ENCODE results near the gene FUOM. TPM values are rescaled to one million over a fixed set of nuclear protein-coding genes. Genes with fewer than 3 reads are reported as not detected.
"Not testable (repeated sequence)": the region's sequence is repeated elsewhere in the genome, so short reads cannot be mapped to it uniquely, and the experiment has no call there.

Gene FUOM
- total RNA-seq, 1 donor from 2014 or later = 38.5 TPM

- Histone ChIP-seq H3K36me3 (no peaks in the 10 kb centered on the region), H3K4me1 (peaks cover 4 to 10% of the 10 kb centered on the region in 2 donors), H3K4me3 (peak within 1 kb of the TSS; percentile 87 to 98), H3K27me3 (no peaks in the 10 kb centered on the region), H3K9me3 (no peaks in the 10 kb centered on the region), H3K27ac (peak within 1 kb of the TSS; percentile 61 to 82)
- intact Hi-C loops (cut with DNase I) = loop anchor here (1.0 to 10.0 kb wide), 5 partner anchors 15 to 1477 kb away; partner anchors contain the start of genes LRRC27, MTG1, PPP2R2D and STK32C
- DNase-seq (ENCODE audit: low spot score in 2 of 2) = peak in 1 of 2 donors; percentile 80
- TF ChIP-seq CTCF (IDR thresholded peaks at IDR 0.05) = no peak
These were observed 21.5 kb upstream of the FUOM start, which contains the start of gene PAOX for GRCh38 chr10:133379152-133379800. Gene PAOX (plus strand): TSS chr10:133379262. CDS start chr10:133379317, 55 bp downstream.

- peak overlapping the region; percentile 61 to 82 for H3K27ac ChIP-seq
- no peaks in the 10 kb centered on the region for H3K36me3 ChIP-seq
- H3K27me3 ChIP-seq = no peaks in the 10 kb centered on the region
- no peaks in the 10 kb centered on the region for H3K9me3 ChIP-seq
- no peak for TF ChIP-seq CTCF (IDR thresholded peaks at IDR 0.05)
- intact Hi-C loops (cut with DNase I) = loop anchor here (1.0 to 10.0 kb wide), 5 partner anchors 16 to 1476 kb away; partner anchors contain the start of genes LRRC27, MTG1, PPP2R2D and STK32C
- DNase-seq (ENCODE audit: low spot score in 2 of 2) = peak in 1 of 2 donors; percentile 79
- peak overlapping the region; percentile 87 to 98 for H3K4me3 ChIP-seq
- H3K4me1 ChIP-seq = peaks cover 4 to 13% of the 10 kb centered on the region in 2 donors
These were observed 20.7 kb upstream of the FUOM start for GRCh38 chr10:133378251-133379096.

GRCh38 chr10:133377818-133378250 lies 20.0 kb upstream of the FUOM start:
- TF ChIP-seq CTCF (IDR thresholded peaks at IDR 0.05) = no peak
- no peak for DNase-seq (ENCODE audit: low spot score in 2 of 2)
- H3K27ac ChIP-seq = peak overlapping the region; percentile 61 to 82
- peaks cover 4 to 13% of the 10 kb centered on the region in 2 donors for H3K4me1 ChIP-seq
- no peaks in the 10 kb centered on the region for H3K9me3 ChIP-seq
- H3K27me3 ChIP-seq = no peaks in the 10 kb centered on the region
- intact Hi-C loops (cut with DNase I) = loop anchor here (2.0 to 10.0 kb wide), 4 partner anchors 116 to 1476 kb away; partner anchors contain the start of genes LRRC27, PPP2R2D and STK32C
- H3K36me3 ChIP-seq = no peaks in the 10 kb centered on the region
- H3K4me3 ChIP-seq = peak overlapping the region; percentile 87 to 98

GRCh38 chr10:133377025-133377817 lies 19.4 kb upstream of the FUOM start:
- intact Hi-C loops (cut with DNase I) = loop anchor here (5.0 to 10.0 kb wide), 3 partner anchors 115 to 1475 kb away; partner anchors contain the start of genes PPP2R2D and STK32C
- Histone ChIP-seq H3K9me3 (no peaks in the 10 kb centered on the region), H3K4me1 (peaks cover 4 to 18% of the 10 kb centered on the region in 2 donors), H3K27ac (peak overlapping the region in 1 of 2 donors; percentile 61), H3K4me3 (no peak overlapping the region), H3K27me3 (no peaks in the 10 kb centered on the region), H3K36me3 (no peaks in the 10 kb centered on the region)
- DNase-seq (ENCODE audit: low spot score in 2 of 2) = no peak
- no peak for TF ChIP-seq CTCF (IDR thresholded peaks at IDR 0.05)

- not testable (repeated sequence) for H3K4me3 ChIP-seq; H3K9me3 ChIP-seq; DNase-seq (ENCODE audit: low spot score in 2 of 2); H3K27ac ChIP-seq; H3K27me3 ChIP-seq; H3K36me3 ChIP-seq
- H3K4me1 ChIP-seq = peaks cover 4 to 18% of the 10 kb centered on the region in 2 donors
- intact Hi-C loops (cut with DNase I) = loop anchor here (5.0 to 10.0 kb wide), 3 partner anchors 114 to 1474 kb away; partner anchors contain the start of genes PPP2R2D and STK32C
These were observed 18.4 kb upstream of the FUOM start for GRCh38 chr10:133376183-133376582.
